Liver (tissue), 9 donors: ENCODE measurements around the gene CHKB. TPM values are rescaled to one million over a fixed set of nuclear protein-coding genes. Genes with fewer than 3 reads are reported as not detected.

Experiments used
- DNase-seq: peaks from one replicate; pipeline ENCODE4 v3.0.0-alpha.2; 2017; ENCODE audit warnings: low spot score
- H3K27ac ChIP-seq, 2 donors: one replicate each; pipeline ENCODE4 v1.7.0; 2013; ENCODE audit warnings: inconsistent platforms in 2 of 2, low read length in 2 of 2, control low read depth in 1 of 2, low read depth in 1 of 2, mild to moderate bottlenecking in 1 of 2
- H3K27me3 ChIP-seq, 4 donors: one replicate each; pipeline versions ENCODE4 v1.6.1 to v1.7.0; 2013; ENCODE audit warnings: low read length in 3 of 4, inconsistent platforms in 1 of 4, mild to moderate bottlenecking in 1 of 4, moderate library complexity in 1 of 4; ENCODE audit not compliant: control insufficient read depth in 4 of 4, insufficient read depth in 4 of 4
- H3K36me3 ChIP-seq, 4 donors: one replicate each; pipeline versions ENCODE4 v1.6.1 to v1.7.0; 2013; ENCODE audit warnings: low read length in 3 of 4, mild to moderate bottlenecking in 3 of 4, low read depth in 1 of 4, moderate library complexity in 1 of 4; ENCODE audit not compliant: control insufficient read depth in 4 of 4, insufficient read depth in 3 of 4
- H3K4me1 ChIP-seq, 4 donors: one replicate each; pipeline versions ENCODE4 v1.6.1 to v1.7.0; 2013; ENCODE audit warnings: low read length in 3 of 4, mild to moderate bottlenecking in 3 of 4, moderate library complexity in 1 of 4; ENCODE audit not compliant: control insufficient read depth in 4 of 4, insufficient read depth in 4 of 4
- H3K4me3 ChIP-seq, 3 donors: one replicate each; pipeline versions ENCODE4 v1.6.1 to v1.7.0; 2013; ENCODE audit warnings: low read length in 3 of 3, control low read depth in 1 of 3, low read depth in 1 of 3, mild to moderate bottlenecking in 1 of 3
- H3K9ac ChIP-seq, 2 donors: one replicate each; pipeline ENCODE4 v1.7.0; 2013; ENCODE audit warnings: low read length in 2 of 2, mild to moderate bottlenecking in 2 of 2, moderate library complexity in 2 of 2, control low read depth in 1 of 2, low read depth in 1 of 2
- H3K9me3 ChIP-seq, 4 donors: one replicate each; pipeline versions ENCODE4 v1.6.1 to v1.7.0; 2013; ENCODE audit warnings: low read length in 3 of 4; ENCODE audit not compliant: control insufficient read depth in 4 of 4
- EGR1 ChIP-seq, 2 donors: IDR thresholded peaks; 2 replicates each; pipeline ENCODE4 v1.6.1; 2016 to 2018; ENCODE audit warnings: antibody characterized with exemption in 2 of 2, low read depth in 2 of 2
- FOXA2 ChIP-seq: IDR thresholded peaks from 2 replicates; pipeline ENCODE4 v1.6.1; 2016; ENCODE audit warnings: antibody characterized with exemption
- GABPA ChIP-seq, 2 donors: IDR thresholded peaks in 1 of 2; conservative IDR thresholded peaks in 1 of 2; 2 replicates each; pipeline ENCODE4 v1.6.1; 2016; ENCODE audit warnings: antibody characterized with exemption in 2 of 2, mild to moderate bottlenecking in 1 of 2, moderate library complexity in 1 of 2
- HNF4A ChIP-seq, 2 donors: conservative IDR thresholded peaks; 2 replicates each; pipeline ENCODE4 v1.6.1; 2016; ENCODE audit warnings: antibody characterized with exemption in 2 of 2, mild to moderate bottlenecking in 2 of 2
- HNF4G ChIP-seq: IDR thresholded peaks from 2 replicates; pipeline ENCODE4 v1.6.1; 2016; ENCODE audit warnings: antibody characterized with exemption
- NR2F2 ChIP-seq: IDR thresholded peaks from 2 replicates; pipeline ENCODE4 v1.6.1; 2016; ENCODE audit warnings: antibody characterized with exemption
- RAD21 ChIP-seq, 2 donors: IDR thresholded peaks; 2 replicates each; pipeline ENCODE4 v1.6.1; 2016; ENCODE audit warnings: antibody characterized with exemption in 2 of 2, mild to moderate bottlenecking in 2 of 2
- RXRA ChIP-seq, 2 donors: IDR thresholded peaks; 2 replicates each; pipeline ENCODE4 v1.6.1; 2017 to 2018; ENCODE audit warnings: antibody characterized with exemption in 2 of 2, mild to moderate bottlenecking in 1 of 2
- SP1 ChIP-seq: IDR thresholded peaks from 2 replicates; pipeline ENCODE4 v1.6.1; 2018; ENCODE audit warnings: antibody characterized with exemption, mild to moderate bottlenecking
- TAF1 ChIP-seq: conservative IDR thresholded peaks from 2 replicates; pipeline ENCODE4 v1.6.1; 2016; ENCODE audit warnings: antibody characterized with exemption, mild to moderate bottlenecking
- YY1 ChIP-seq: IDR thresholded peaks from 2 replicates; pipeline ENCODE4 v1.6.1; 2016; ENCODE audit warnings: antibody characterized with exemption, mild to moderate bottlenecking
- WGBS: extraction: QIAGEN DNeasy Blood & Tissue Kit; methylation state at CpG from one replicate; pipeline ENCODE4 v1.1.7; 2013; 5-methylcytosine and 5-hydroxymethylcytosine counted together
- polyA plus RNA-seq, 2 donors: library from polyadenylated mRNA; stranded (reverse) in 1 of 2; unstranded in 1 of 2; fragments of 200-250 nt in 1 of 2; fragments of >200 nt in 1 of 2; fragmentation: Nextera tagmentation in 1 of 2; extraction: Ambion mirVana in 1 of 2; gene quantifications; one replicate each; pipeline versions ENCODE4 v1.2.1 to v1.2.3, GENCODE V29; 2013 to 2015
- total RNA-seq, 2 donors: library from RNA; depleted of rRNA; stranded (reverse); fragments of >200 nt; gene quantifications; one replicate each; pipeline ENCODE4 v1.2.3, GENCODE V29; 2014
- TF ChIP-seq, protein P1 (sequence below): fragments of 150-350 bp; IDR thresholded peaks from 2 replicates; pipeline ENCODE4 v1.5.1; 2017; ENCODE audit warnings: improper control_type of control experiment, low read depth, low read length; ENCODE audit not compliant: missing input control
- TF ChIP-seq, protein P2 (sequence below): IDR thresholded peaks from 2 replicates; pipeline ENCODE4 v1.6.1; 2016; ENCODE audit warnings: antibody characterized with exemption, mild to moderate bottlenecking
- TF ChIP-seq, protein P3 (sequence below): IDR thresholded peaks from 2 replicates; pipeline ENCODE4 v1.6.1; 2016; ENCODE audit warnings: antibody characterized with exemption
- donor health status: healthy.
- donor health status: healthy.
- donor health status: healthy.
- donor health status: healthy.
- donor health status: healthy.

The CHKB gene
- total and polyA plus RNA-seq, 4 donors, result 17.9 to 24.2 (median 20.6) TPM

DNA sequence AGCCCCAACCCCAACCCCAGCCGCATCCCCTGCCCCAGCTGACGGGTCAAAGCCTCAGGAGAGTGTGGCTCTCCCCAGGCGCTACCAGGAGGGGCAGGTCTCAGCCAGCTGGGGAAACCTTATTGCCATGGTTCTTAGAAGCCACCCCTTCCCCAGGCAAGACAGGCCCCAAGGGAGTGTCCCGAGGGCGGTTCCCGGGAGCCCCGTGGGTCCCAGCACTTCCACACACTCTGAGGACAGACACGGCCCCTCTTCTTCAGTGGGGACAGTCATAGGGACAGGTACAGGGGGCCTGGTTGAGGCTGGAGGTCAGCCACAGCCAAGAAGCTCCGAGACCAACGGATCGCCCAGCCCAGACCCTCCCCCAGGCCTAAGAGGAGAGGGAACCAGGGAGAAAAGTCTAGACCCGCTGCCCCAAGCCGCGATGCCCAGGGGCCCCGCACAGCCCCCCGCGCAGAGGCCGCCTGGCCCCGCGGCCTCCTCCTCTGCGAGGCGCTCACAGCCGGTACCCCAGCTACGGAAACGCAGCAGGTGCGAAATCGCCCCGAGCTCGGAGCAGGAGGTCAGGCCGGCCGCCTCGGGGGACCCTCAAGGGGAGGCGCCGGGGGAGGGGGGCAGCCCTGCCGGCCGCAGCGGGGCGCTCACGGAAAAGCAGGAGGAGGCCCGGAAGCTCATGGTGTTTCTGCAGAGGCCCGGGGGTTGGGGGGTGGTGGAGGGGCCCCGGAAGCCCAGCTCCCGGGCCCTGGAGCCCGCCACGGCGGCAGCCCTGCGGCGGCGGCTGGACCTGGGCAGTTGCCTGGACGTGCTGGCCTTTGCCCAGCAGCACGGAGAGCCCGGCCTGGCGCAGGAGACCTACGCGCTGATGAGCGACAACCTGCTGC lies 34.4 kb downstream of the CHKB start:
- H3K9me3 ChIP-seq, result no peaks in the 10 kb centered on the region
- no peaks in the 10 kb centered on the region for H3K27me3 ChIP-seq
- 18% methylated on average over 56 of the region's 56 CpGs for WGBS
- peaks cover 0 to 13% (median 9%) of the 10 kb centered on the region in 4 donors for H3K4me1 ChIP-seq
- H3K4me3 ChIP-seq, result peak overlapping the region in 1 of 3 donors; percentile 42
- no peaks in the 10 kb centered on the region for H3K36me3 ChIP-seq
- peak overlapping the region in 1 of 2 donors; percentile 25 for H3K9ac ChIP-seq
- TF ChIP-seq SP1 (peak; percentile 26), HNF4G (no peak), HNF4A (conservative IDR thresholded peaks at IDR 0.05) (peak in 1 of 2 donors; percentile 22), TAF1 (no peak)
- no peak overlapping the region for H3K27ac ChIP-seq
- no peak for DNase-seq

DNA sequence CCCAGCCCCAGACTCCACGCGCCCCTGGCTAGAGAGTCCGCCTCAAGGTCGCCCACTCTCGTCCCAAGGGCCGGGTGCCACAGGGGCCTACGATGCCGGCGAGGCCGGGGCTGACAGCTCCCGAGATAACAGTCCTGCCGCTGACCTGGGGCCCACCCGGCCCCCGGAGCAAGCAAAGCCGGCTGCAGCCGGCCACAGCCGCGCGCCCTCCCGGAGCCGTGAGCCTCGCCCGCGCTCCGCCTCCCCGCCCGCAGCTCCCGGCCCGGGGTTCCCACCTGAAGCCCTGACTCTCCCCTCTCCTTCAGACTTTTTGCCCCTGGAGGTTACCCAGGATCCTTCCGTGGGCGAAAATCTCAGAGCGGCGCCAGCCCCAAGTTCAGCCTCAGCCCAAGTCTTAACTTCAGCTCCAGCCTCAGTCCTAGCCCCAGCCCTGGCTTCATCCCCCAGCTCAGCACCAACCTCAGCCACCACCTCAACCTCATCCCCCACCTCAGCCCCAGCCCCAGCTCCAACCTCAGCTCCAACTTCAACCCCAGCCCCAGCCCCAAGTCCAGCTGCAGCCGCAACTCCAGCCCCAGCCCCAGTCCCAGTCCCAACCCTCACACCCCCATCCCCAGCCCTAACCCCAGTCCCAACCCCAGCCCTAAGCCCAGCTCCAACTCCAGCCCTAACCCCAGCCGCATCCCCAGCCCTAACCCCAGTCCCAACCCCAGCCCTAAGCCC lies 35.2 kb downstream of the CHKB start:
- Histone ChIP-seq H3K9me3 (no peaks in the 10 kb centered on the region), H3K4me3 (no peak overlapping the region), H3K27ac (no peak overlapping the region), H3K4me1 (peaks cover 0 to 13% (median 9%) of the 10 kb centered on the region in 4 donors), H3K36me3 (no peaks in the 10 kb centered on the region), H3K9ac (no peak overlapping the region), H3K27me3 (no peaks in the 10 kb centered on the region)
- 53% methylated on average over 35 of the region's 35 CpGs for WGBS
- TF ChIP-seq FOXA2 (no peak), SP1 (no peak), YY1 (no peak), HNF4G (no peak), RAD21 (IDR thresholded peaks at IDR 0.05) (no peak), NR2F2 (no peak), GABPA (IDR thresholded peaks at IDR 0.05 in 1 of 2, conservative IDR thresholded peaks at IDR 0.05 in 1 of 2) (no peak), RXRA (IDR thresholded peaks at IDR 0.05) (no peak), EGR1 (IDR thresholded peaks at IDR 0.05; ENCODE audit: low read depth in 2 of 2) (no peak)
- TF ChIP-seq, protein P1, sequence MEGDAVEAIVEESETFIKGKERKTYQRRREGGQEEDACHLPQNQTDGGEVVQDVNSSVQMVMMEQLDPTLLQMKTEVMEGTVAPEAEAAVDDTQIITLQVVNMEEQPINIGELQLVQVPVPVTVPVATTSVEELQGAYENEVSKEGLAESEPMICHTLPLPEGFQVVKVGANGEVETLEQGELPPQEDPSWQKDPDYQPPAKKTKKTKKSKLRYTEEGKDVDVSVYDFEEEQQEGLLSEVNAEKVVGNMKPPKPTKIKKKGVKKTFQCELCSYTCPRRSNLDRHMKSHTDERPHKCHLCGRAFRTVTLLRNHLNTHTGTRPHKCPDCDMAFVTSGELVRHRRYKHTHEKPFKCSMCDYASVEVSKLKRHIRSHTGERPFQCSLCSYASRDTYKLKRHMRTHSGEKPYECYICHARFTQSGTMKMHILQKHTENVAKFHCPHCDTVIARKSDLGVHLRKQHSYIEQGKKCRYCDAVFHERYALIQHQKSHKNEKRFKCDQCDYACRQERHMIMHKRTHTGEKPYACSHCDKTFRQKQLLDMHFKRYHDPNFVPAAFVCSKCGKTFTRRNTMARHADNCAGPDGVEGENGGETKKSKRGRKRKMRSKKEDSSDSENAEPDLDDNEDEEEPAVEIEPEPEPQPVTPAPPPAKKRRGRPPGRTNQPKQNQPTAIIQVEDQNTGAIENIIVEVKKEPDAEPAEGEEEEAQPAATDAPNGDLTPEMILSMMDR, result no peak
- TF ChIP-seq, protein P2, sequence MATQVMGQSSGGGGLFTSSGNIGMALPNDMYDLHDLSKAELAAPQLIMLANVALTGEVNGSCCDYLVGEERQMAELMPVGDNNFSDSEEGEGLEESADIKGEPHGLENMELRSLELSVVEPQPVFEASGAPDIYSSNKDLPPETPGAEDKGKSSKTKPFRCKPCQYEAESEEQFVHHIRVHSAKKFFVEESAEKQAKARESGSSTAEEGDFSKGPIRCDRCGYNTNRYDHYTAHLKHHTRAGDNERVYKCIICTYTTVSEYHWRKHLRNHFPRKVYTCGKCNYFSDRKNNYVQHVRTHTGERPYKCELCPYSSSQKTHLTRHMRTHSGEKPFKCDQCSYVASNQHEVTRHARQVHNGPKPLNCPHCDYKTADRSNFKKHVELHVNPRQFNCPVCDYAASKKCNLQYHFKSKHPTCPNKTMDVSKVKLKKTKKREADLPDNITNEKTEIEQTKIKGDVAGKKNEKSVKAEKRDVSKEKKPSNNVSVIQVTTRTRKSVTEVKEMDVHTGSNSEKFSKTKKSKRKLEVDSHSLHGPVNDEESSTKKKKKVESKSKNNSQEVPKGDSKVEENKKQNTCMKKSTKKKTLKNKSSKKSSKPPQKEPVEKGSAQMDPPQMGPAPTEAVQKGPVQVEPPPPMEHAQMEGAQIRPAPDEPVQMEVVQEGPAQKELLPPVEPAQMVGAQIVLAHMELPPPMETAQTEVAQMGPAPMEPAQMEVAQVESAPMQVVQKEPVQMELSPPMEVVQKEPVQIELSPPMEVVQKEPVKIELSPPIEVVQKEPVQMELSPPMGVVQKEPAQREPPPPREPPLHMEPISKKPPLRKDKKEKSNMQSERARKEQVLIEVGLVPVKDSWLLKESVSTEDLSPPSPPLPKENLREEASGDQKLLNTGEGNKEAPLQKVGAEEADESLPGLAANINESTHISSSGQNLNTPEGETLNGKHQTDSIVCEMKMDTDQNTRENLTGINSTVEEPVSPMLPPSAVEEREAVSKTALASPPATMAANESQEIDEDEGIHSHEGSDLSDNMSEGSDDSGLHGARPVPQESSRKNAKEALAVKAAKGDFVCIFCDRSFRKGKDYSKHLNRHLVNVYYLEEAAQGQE, result no peak
- TF ChIP-seq, protein P3, sequence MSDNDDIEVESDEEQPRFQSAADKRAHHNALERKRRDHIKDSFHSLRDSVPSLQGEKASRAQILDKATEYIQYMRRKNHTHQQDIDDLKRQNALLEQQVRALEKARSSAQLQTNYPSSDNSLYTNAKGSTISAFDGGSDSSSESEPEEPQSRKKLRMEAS, result no peak
- no peak for DNase-seq
